GM21717 (cell line): Measurements from ENCODE around the gene SIMC1.

ENCODE experiments used
- ATAC-seq: cut with Tn5 transposase; IDR thresholded peaks from one replicate; pipeline ENCODE4 v1.9.1; 2021; ENCODE audit warnings: mild to moderate bottlenecking, moderate library complexity; ENCODE audit not compliant: unreplicated experiment

Gene SIMC1

DNA sequence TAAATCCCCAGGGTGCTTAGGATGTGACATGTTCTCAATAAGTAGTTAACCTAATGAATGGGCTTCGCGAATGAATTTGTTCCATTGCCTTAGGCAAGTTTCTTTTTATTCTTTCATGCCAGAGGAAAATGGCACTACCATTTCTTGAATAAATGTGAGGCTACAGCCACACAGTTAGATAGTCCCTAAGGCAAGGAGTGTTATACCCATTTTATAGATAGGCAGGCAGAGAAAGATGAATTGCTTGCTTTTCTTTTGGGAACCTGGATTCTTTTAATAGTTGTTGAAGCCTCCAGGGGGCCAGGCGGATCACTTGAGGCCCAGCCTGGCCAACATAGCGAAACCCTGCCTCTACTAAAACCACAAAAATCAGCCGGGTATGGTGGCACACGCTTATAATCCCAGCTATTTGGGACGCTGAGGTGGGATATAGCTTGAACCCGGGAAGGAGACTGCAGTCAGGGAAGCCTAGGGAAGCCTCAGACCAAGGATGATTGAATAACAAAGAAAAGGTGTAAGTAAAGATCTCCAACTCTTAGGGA lies 149.2 kb downstream of the SIMC1 start:
- no peak for ATAC-seq

DNA sequence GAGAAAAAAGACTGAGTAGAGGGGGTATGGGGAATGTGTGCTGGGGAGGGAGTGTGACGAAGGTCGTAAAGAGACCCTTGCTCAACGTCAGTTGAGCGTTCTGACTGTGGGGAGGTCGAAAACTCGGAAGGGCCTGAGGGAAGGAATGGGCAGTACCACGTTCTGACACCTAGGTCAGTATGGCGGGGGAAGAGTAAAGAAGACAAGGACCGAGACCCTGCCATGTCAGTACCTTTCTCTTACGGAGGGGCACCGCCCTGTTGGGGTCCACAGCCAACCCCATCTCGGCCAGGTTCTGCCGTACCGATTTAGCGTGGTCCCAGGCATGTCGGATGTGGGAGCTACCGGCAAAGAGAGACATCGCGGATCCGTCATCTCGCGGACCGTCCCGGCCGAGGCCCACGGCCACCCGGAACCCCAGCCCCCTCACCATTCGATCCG lies 149.8 kb downstream of the SIMC1 start:
- ATAC-seq: peak; percentile 4

GRCh38 chr5:176388444-176389134 lies 150.4 kb downstream of the SIMC1 start, which contains the start of the genes HIGD2A and NOP16:
Gene HIGD2A, plus strand, starts transcription at chr5:176388751. Its CDS starts 69 bp downstream, at chr5:176388820.
Gene NOP16, minus strand, starts transcription at chr5:176388598. Its CDS starts 59 bp downstream, at chr5:176388539.
- peak; percentile 86 for ATAC-seq

DNA sequence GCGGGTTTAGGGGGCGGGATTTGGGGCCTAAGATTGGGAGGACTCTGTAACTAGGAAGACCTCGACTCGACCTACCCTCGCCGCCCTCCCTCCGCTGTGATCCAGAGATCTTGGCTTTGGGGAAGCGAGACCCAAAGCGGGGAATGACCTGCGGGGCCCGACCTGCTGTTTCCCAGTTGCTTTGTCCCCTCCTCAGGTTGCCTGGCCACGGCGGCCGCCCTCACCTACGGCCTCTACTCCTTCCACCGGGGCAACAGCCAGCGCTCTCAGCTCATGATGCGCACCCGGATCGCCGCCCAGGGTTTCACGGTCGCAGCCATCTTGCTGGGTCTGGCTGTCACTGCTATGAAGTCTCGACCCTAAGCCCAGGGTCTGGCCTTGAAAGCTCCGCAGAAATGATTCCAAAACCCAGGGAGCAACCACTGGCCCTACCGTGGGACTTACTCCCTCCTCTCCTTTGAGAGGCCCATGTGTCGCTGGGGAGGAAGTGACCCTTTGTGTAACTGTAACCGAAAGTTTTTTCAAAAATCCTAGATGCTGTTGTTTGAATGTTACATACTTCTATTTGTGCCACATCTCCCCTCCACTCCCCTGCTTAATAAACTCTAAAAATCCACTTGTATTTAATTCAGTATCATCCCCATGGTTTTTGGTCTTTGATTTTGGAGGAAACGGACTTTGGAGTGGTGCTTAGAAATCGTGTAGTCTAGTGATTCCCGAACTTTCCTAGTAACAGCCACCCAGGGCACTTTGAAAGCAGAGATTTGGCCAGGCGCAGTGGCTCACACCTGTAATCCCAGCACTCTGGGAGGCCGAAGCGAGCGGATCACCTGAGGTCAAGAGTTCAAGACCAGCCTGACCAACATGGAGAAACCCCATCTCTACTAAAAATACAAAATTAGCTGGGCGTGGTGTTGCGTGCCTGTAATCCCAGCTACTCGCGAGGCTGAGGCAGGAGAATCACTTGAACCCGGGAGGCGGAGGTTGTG lies 151.2 kb downstream of the SIMC1 start:
- ATAC-seq: peak; percentile 31

GRCh38 chr5:176391479-176391878 lies 153.3 kb downstream of the SIMC1 start:
- no peak for ATAC-seq

DNA sequence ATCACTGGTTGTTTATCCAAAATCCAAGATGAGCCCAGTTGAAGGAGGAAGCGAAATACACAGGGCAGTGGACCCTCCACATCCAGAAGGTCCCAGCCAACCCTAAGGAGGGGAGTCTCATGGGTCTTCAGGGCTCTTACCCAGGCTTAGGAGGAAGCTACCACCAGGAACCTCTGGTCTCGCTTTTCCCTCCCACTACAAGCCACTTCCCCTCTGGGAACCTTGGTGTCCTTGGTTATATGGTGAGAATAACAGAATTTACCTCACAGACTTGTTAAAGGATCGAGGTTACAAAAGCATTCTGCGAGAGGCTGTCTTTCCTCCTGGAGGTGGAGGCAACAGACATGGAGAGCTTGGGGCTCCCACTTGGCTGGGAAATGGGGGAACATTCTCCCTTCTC lies 153.8 kb downstream of the SIMC1 start:
- no peak for ATAC-seq

DNA sequence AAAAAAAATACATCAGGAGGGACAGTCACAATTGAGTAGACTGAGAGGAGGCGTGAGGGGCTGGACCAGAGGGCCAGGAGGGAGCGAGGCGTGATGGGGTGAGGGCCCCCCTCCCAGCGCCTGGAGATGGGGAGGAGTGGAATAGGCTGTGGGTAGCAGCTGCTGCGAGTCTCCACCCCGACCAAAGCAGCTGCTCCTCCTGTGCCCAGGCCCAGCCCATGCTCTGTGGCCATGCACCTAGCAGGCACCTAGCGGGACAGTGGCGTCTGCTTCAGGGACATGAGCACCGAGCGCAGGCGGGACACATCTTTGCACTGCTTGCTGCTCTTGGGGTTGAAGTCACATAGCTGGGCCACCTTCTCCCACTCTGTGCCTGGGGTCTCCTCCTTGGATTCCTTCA lies 154.3 kb downstream of the SIMC1 start:
- ATAC-seq: no peak

DNA sequence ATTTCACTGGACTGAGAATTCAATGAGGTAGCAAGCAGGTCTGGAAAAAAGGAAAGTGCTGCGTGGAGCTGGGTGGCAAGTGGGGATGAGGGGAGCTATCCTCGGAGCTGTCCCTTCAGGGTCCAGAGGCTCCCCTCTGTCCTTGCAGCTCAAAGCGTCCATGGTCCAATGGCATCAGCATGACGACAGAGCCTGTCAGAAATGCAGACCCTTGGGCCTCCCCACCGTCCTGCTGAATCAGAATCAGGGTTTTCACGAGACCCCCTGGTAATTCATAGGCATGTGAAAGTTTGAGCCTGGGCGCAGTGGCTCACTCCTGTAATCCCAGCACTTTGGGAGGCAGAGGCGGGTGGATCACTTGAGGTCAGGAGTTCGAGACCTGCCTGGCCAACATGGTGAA lies 155.9 kb downstream of the SIMC1 start:
- ATAC-seq: no peak

- no peak for ATAC-seq
Measured at GRCh38 chr5:176394881-176395675, 156.9 kb downstream of the SIMC1 start.
